H1 (cell line): Measurements from ENCODE around the gene DCTPP1. TPM values are rescaled to one million over a fixed set of nuclear protein-coding genes. Genes with fewer than 3 reads are reported as not detected.

Experiments used
- EGR1 ChIP-seq: IDR thresholded peaks from 2 replicates; pipeline ENCODE4 v1.6.1; 2011; ENCODE audit warnings: low read depth, low read length, borderline replicate concordance
- EP300 ChIP-seq, 2 experiments: IDR thresholded peaks; 1 replicate in 1 of 2; 2 replicates in 1 of 2; pipeline ENCODE4 v1.6.1; 2011 to 2012; ENCODE audit warnings: low read depth in 2 of 2, low read length in 2 of 2, mild to moderate bottlenecking in 2 of 2, borderline replicate concordance in 1 of 2, inconsistent platforms in 1 of 2, moderate library complexity in 1 of 2
- RXRA ChIP-seq: IDR thresholded peaks from 2 replicates; pipeline ENCODE4 v1.6.1; 2011; ENCODE audit warnings: low read depth, mild to moderate bottlenecking, low read length, moderate library complexity; ENCODE audit not compliant: insufficient read depth
- TEAD4 ChIP-seq: IDR thresholded peaks from 2 replicates; pipeline ENCODE4 v1.6.1; 2012; ENCODE audit warnings: low read depth, low read length, inconsistent platforms, mixed read lengths
- polyA plus RNA-seq, 7 experiments: library from polyadenylated mRNA; depleted of rRNA in 3 of 7; stranded (reverse) in 5 of 7; unstranded in 2 of 7; fragments of >200 nt in 5 of 7; fragments of 200-250 nt in 2 of 7; gene quantifications; 1 replicate in 5 of 7; 2 replicates in 1 of 7; 4 replicates in 1 of 7; pipeline versions ENCODE4 v1.2.1 to v1.2.3, GENCODE V29; 2011 to 2013; ENCODE audit warnings: missing spikeins in 2 of 7, mixed read lengths in 2 of 7
- total RNA-seq: library from RNA; stranded (reverse); fragmentation: NEBNext Ultra II Directional; extraction: Animal tissue kit (Norgen Biotek cat#: 25700); gene quantifications from 2 replicates; pipeline ENCODE4 v1.2.1, GENCODE V29; 2021
- TF ChIP-seq, protein P1 (sequence below): fragments of 300-600 bp; sonication (generic); IDR thresholded peaks from 2 replicates; pipeline ENCODE4 v1.7.1; 2012; ENCODE audit warnings: low read length, moderate library complexity, mild to moderate bottlenecking, inconsistent platforms; ENCODE audit not compliant: insufficient replicate concordance
- TF ChIP-seq, protein P2 (sequence below): IDR thresholded peaks from 2 replicates; pipeline ENCODE4 v1.6.1; 2011; ENCODE audit warnings: low read depth, mild to moderate bottlenecking, low read length; ENCODE audit not compliant: insufficient read depth
- TF ChIP-seq, protein P3 (sequence below): IDR thresholded peaks from 2 replicates; pipeline ENCODE4 v1.6.1; 2012; ENCODE audit warnings: low read length, inconsistent platforms

Gene DCTPP1
- total and polyA plus RNA-seq, 2 of the 8 experiments (the other 6 are each of a cell fraction or from before 2014, with no cell fraction given): 94.5 to 103 TPM

DNA sequence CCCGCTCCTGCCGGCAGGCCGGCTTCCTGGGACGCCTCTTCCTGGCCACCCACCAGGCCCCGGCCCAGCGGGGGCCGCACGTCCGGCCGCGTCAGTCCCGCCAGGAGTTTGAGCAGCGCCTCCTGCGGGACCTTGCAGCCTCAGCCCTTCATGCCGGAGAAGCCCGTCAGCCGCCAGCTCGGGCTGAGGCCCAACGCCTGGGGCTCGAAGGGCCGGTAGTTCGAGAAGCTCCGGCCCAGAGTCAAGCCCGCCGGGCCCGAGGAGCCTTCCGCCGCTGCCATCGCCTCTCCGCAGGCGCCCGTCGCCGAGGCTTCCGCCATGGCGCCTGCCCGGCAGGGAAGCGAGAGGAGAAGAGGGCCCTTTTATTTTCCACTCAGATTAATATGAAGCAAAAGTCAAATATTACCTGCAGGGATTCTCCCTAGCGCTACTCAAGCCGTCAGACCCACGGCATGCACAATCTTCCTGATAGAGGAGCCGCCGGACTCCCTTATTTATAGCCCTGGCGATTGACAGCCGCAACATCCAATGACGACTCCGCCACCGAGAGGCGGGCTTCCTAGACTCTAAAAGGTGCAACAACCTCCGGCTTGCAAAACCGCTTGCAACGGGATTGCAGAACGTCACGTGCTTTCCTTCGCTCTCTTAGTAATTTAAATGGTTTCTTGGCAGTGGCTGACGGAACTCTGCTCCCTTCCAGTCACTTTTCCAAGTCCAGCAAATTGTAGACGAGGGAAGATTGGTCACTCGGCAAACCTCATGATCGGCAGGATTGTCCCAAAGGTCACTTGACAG, 15.8 kb upstream of the DCTPP1 start, which contains the start of gene SEPHS2 (continued):
- TF ChIP-seq, protein P1, sequence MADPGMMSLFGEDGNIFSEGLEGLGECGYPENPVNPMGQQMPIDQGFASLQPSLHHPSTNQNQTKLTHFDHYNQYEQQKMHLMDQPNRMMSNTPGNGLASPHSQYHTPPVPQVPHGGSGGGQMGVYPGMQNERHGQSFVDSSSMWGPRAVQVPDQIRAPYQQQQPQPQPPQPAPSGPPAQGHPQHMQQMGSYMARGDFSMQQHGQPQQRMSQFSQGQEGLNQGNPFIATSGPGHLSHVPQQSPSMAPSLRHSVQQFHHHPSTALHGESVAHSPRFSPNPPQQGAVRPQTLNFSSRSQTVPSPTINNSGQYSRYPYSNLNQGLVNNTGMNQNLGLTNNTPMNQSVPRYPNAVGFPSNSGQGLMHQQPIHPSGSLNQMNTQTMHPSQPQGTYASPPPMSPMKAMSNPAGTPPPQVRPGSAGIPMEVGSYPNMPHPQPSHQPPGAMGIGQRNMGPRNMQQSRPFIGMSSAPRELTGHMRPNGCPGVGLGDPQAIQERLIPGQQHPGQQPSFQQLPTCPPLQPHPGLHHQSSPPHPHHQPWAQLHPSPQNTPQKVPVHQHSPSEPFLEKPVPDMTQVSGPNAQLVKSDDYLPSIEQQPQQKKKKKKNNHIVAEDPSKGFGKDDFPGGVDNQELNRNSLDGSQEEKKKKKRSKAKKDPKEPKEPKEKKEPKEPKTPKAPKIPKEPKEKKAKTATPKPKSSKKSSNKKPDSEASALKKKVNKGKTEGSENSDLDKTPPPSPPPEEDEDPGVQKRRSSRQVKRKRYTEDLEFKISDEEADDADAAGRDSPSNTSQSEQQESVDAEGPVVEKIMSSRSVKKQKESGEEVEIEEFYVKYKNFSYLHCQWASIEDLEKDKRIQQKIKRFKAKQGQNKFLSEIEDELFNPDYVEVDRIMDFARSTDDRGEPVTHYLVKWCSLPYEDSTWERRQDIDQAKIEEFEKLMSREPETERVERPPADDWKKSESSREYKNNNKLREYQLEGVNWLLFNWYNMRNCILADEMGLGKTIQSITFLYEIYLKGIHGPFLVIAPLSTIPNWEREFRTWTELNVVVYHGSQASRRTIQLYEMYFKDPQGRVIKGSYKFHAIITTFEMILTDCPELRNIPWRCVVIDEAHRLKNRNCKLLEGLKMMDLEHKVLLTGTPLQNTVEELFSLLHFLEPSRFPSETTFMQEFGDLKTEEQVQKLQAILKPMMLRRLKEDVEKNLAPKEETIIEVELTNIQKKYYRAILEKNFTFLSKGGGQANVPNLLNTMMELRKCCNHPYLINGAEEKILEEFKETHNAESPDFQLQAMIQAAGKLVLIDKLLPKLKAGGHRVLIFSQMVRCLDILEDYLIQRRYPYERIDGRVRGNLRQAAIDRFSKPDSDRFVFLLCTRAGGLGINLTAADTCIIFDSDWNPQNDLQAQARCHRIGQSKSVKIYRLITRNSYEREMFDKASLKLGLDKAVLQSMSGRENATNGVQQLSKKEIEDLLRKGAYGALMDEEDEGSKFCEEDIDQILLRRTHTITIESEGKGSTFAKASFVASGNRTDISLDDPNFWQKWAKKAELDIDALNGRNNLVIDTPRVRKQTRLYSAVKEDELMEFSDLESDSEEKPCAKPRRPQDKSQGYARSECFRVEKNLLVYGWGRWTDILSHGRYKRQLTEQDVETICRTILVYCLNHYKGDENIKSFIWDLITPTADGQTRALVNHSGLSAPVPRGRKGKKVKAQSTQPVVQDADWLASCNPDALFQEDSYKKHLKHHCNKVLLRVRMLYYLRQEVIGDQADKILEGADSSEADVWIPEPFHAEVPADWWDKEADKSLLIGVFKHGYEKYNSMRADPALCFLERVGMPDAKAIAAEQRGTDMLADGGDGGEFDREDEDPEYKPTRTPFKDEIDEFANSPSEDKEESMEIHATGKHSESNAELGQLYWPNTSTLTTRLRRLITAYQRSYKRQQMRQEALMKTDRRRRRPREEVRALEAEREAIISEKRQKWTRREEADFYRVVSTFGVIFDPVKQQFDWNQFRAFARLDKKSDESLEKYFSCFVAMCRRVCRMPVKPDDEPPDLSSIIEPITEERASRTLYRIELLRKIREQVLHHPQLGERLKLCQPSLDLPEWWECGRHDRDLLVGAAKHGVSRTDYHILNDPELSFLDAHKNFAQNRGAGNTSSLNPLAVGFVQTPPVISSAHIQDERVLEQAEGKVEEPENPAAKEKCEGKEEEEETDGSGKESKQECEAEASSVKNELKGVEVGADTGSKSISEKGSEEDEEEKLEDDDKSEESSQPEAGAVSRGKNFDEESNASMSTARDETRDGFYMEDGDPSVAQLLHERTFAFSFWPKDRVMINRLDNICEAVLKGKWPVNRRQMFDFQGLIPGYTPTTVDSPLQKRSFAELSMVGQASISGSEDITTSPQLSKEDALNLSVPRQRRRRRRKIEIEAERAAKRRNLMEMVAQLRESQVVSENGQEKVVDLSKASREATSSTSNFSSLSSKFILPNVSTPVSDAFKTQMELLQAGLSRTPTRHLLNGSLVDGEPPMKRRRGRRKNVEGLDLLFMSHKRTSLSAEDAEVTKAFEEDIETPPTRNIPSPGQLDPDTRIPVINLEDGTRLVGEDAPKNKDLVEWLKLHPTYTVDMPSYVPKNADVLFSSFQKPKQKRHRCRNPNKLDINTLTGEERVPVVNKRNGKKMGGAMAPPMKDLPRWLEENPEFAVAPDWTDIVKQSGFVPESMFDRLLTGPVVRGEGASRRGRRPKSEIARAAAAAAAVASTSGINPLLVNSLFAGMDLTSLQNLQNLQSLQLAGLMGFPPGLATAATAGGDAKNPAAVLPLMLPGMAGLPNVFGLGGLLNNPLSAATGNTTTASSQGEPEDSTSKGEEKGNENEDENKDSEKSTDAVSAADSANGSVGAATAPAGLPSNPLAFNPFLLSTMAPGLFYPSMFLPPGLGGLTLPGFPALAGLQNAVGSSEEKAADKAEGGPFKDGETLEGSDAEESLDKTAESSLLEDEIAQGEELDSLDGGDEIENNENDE: no peak
- no peak for TF ChIP-seq TEAD4
- TF ChIP-seq EP300 (IDR thresholded peaks at IDR 0.05; ENCODE audit: borderline replicate concordance in 1 of 2, low read depth in 2 of 2, low read length in 2 of 2): no peak
- TF ChIP-seq RXRA: no peak
- TF ChIP-seq, protein P2, sequence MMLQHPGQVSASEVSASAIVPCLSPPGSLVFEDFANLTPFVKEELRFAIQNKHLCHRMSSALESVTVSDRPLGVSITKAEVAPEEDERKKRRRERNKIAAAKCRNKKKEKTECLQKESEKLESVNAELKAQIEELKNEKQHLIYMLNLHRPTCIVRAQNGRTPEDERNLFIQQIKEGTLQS: no peak
- TF ChIP-seq EGR1: no peak
- TF ChIP-seq, protein P3, sequence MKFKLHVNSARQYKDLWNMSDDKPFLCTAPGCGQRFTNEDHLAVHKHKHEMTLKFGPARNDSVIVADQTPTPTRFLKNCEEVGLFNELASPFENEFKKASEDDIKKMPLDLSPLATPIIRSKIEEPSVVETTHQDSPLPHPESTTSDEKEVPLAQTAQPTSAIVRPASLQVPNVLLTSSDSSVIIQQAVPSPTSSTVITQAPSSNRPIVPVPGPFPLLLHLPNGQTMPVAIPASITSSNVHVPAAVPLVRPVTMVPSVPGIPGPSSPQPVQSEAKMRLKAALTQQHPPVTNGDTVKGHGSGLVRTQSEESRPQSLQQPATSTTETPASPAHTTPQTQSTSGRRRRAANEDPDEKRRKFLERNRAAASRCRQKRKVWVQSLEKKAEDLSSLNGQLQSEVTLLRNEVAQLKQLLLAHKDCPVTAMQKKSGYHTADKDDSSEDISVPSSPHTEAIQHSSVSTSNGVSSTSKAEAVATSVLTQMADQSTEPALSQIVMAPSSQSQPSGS: no peak
